Lower leg skin (tissue), 3 donors: ENCODE measurements around the gene CWH43.

Experiments
- CTCF ChIP-seq, 3 donors: fragments of 450-650 bp; IDR thresholded peaks; one replicate each; pipeline ENCODE4 v1.5.1; 2016; ENCODE audit warnings: antibody characterized with exemption in 3 of 3, mild to moderate bottlenecking in 3 of 3, moderate library complexity in 2 of 3
- POLR2A ChIP-seq, 2 donors: fragments of 450-650 bp; IDR thresholded peaks; one replicate each; pipeline ENCODE4 v1.6.1; 2016 to 2017; ENCODE audit warnings: antibody characterized with exemption in 2 of 2, mild to moderate bottlenecking in 1 of 2, moderate library complexity in 1 of 2

GRCh38 chr4:48944252-48944651, 41.8 kb upstream of the CWH43 start:
- no peak for TF ChIP-seq CTCF (IDR thresholded peaks at IDR 0.05)
- no peak for TF ChIP-seq POLR2A (IDR thresholded peaks at IDR 0.05)
